ENCODE measurements around the gene WBP1. TPM values are rescaled to one million over a fixed set of nuclear protein-coding genes. Genes with fewer than 3 reads are reported as not detected.

Gene WBP1
- total RNA-seq, 1 experiment from 2014 or later: 66.0 TPM

DNA sequence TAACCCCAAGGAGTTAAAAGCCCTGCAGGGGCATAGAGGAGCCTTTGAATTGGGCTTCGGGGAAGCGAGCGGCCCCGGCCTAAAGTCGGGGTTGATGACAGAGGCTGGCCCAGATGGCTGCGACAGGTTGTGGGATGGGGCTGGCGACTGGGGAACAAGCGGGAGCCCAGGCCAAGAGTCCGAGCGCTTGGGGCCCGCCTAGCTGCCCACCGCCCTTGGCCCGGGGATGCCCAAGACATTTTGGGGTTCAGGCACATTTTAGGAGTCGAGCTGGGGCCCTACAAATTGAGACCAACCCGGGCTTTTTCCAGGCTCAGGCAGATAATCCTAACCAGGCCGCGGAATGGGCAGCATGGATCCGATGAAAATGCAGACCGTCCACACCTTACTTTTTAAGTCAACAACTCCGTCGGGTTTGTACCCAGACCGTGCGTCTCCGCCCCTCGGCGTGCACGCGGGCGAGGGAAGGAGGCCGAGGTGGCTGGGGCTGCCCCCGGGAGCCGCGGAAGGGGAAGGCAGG is 17.0 kb upstream of the WBP1 start (continued):
- TF ChIP-seq, protein P1, sequence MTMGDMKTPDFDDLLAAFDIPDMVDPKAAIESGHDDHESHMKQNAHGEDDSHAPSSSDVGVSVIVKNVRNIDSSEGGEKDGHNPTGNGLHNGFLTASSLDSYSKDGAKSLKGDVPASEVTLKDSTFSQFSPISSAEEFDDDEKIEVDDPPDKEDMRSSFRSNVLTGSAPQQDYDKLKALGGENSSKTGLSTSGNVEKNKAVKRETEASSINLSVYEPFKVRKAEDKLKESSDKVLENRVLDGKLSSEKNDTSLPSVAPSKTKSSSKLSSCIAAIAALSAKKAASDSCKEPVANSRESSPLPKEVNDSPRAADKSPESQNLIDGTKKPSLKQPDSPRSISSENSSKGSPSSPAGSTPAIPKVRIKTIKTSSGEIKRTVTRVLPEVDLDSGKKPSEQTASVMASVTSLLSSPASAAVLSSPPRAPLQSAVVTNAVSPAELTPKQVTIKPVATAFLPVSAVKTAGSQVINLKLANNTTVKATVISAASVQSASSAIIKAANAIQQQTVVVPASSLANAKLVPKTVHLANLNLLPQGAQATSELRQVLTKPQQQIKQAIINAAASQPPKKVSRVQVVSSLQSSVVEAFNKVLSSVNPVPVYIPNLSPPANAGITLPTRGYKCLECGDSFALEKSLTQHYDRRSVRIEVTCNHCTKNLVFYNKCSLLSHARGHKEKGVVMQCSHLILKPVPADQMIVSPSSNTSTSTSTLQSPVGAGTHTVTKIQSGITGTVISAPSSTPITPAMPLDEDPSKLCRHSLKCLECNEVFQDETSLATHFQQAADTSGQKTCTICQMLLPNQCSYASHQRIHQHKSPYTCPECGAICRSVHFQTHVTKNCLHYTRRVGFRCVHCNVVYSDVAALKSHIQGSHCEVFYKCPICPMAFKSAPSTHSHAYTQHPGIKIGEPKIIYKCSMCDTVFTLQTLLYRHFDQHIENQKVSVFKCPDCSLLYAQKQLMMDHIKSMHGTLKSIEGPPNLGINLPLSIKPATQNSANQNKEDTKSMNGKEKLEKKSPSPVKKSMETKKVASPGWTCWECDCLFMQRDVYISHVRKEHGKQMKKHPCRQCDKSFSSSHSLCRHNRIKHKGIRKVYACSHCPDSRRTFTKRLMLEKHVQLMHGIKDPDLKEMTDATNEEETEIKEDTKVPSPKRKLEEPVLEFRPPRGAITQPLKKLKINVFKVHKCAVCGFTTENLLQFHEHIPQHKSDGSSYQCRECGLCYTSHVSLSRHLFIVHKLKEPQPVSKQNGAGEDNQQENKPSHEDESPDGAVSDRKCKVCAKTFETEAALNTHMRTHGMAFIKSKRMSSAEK (CRISPR knock-in tag; IDR thresholded peaks at IDR 0.05; ENCODE audit: borderline replicate concordance): no peak
- TF ChIP-seq, protein P2, sequence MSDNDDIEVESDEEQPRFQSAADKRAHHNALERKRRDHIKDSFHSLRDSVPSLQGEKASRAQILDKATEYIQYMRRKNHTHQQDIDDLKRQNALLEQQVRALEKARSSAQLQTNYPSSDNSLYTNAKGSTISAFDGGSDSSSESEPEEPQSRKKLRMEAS (CRISPR knock-in tag; IDR thresholded peaks at IDR 0.05): no peak
- TF ChIP-seq SP1 (CRISPR knock-in tag; conservative IDR thresholded peaks at IDR 0.05) (no peak; the same call in 1 of the 2 replicates), NFATC4 (CRISPR knock-in tag; IDR thresholded peaks at IDR 0.05) (no peak)

DNA sequence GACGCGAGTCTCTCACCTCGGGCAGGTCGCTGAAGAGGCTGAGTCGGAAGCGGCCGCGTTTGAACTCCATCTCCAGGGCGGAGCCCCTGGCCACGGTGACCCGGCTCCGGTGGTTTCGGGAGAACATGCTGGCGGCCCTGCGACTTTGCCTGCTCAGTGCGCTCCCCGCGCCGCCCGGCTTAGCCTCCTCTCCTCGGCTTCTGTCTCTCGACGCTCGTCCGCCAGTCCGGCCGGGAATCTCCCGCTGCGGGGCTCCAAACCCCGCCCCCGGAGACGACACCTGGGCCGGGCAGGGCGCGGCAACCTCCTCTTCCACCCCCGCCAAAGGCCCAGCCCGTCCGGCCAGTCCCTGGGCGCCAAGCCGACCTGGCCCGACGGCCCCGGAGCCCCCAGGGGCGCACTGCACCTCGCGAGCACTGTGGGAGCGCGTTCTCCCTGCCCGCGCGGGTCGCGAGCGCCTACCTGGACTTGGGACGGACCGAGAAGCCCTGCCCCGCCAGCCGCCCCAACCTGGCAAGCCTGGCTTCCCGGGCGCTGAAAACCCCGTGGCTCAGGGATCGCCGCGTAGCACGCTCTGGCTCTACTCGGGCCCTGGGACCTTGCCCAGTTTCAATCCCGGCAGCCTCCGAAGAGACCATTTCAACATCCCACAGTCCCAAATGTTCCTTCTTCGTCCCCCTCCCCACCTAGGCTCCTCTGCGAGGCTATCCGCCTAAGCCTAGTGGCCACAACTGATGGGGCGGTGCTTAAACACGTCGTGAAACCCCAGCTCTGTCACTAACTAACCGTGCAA is 16.4 kb upstream of the WBP1 start, which contains the start of gene RTKN:
RTKN (minus strand) TSS at position 248 of the 793 bp plus-strand sequence; CDS start at position 127, 121 bp downstream.
- peaks cover 12% of the 10 kb centered on the region for H3K27me3 Mint-ChIP-seq (ENCODE audit: low read depth)
- CTCF ChIA-PET: interaction anchor here (0.6 to 2.0 kb wide), 5 partner anchors 10 to 192 kb away, joined by 3 to 5 read pairs (median 4); partner anchors contain the start of genes CCDC142, INO80B, TTC31 and WBP1
- H3K9me3 Mint-ChIP-seq: no peaks in the 10 kb centered on the region
- peak within 1 kb of the TSS; percentile 99 for H3K4me3 Mint-ChIP-seq
- peak; percentile 50 for ATAC-seq
- POLR2A ChIA-PET: interaction anchor here (0.7 to 2.5 kb wide), 5 partner anchors 15 to 51 kb away, joined by 3 to 29 read pairs (median 4); partner anchors contain the start of gene WBP1
- H3K4me1 Mint-ChIP-seq: peaks cover 40% of the 10 kb centered on the region
- peak; percentile 88 for DNase-seq (ENCODE audit: low spot score)
- peak within 1 kb of the TSS; percentile 100 for H3K27ac Mint-ChIP-seq
- no peaks in the 10 kb centered on the region for H3K36me3 Mint-ChIP-seq
- TF ChIP-seq CREM (CRISPR knock-in tag; IDR thresholded peaks at IDR 0.05) (0 out of 2 replicates have a peak, but pooled peaks have one; percentile 59), ZNF423 (CRISPR knock-in tag; IDR thresholded peaks at IDR 0.05) (0 out of 2 replicates have a peak, but pooled peaks have one; percentile 17), NFE2L1 (CRISPR knock-in tag; IDR thresholded peaks at IDR 0.05) (peak; percentile 47; the same call in 1 of the 2 replicates), RELA (CRISPR knock-in tag; IDR thresholded peaks at IDR 0.05; ENCODE audit: borderline replicate concordance) (no peak), ZNF416 (CRISPR knock-in tag; IDR thresholded peaks at IDR 0.05) (0 out of 2 replicates have a peak, but pooled peaks have one; percentile 22), SMAD4 (CRISPR knock-in tag; IDR thresholded peaks at IDR 0.05) (no peak), PRRX2 (CRISPR knock-in tag; IDR thresholded peaks at IDR 0.05) (no peak), NR2C2 (CRISPR knock-in tag; IDR thresholded peaks at IDR 0.05) (no peak)
- TF ChIP-seq, protein P3, sequence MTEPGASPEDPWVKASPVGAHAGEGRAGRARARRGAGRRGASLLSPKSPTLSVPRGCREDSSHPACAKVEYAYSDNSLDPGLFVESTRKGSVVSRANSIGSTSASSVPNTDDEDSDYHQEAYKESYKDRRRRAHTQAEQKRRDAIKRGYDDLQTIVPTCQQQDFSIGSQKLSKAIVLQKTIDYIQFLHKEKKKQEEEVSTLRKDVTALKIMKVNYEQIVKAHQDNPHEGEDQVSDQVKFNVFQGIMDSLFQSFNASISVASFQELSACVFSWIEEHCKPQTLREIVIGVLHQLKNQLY (CRISPR knock-in tag; IDR thresholded peaks at IDR 0.05): no peak
- TF ChIP-seq, protein P1 (CRISPR knock-in tag; IDR thresholded peaks at IDR 0.05; ENCODE audit: borderline replicate concordance): no peak
- TF ChIP-seq, protein P4, sequence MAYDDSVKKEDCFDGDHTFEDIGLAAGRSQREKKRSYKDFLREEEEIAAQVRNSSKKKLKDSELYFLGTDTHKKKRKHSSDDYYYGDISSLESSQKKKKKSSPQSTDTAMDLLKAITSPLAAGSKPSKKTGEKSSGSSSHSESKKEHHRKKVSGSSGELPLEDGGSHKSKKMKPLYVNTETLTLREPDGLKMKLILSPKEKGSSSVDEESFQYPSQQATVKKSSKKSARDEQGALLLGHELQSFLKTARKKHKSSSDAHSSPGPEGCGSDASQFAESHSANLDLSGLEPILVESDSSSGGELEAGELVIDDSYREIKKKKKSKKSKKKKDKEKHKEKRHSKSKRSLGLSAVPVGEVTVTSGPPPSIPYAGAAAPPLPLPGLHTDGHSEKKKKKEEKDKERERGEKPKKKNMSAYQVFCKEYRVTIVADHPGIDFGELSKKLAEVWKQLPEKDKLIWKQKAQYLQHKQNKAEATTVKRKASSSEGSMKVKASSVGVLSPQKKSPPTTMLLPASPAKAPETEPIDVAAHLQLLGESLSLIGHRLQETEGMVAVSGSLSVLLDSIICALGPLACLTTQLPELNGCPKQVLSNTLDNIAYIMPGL (CRISPR knock-in tag; IDR thresholded peaks at IDR 0.05): peak; percentile 95
- TF ChIP-seq, protein P5, sequence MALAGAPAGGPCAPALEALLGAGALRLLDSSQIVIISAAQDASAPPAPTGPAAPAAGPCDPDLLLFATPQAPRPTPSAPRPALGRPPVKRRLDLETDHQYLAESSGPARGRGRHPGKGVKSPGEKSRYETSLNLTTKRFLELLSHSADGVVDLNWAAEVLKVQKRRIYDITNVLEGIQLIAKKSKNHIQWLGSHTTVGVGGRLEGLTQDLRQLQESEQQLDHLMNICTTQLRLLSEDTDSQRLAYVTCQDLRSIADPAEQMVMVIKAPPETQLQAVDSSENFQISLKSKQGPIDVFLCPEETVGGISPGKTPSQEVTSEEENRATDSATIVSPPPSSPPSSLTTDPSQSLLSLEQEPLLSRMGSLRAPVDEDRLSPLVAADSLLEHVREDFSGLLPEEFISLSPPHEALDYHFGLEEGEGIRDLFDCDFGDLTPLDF (CRISPR knock-in tag; IDR thresholded peaks at IDR 0.05): 0 out of 2 replicates have a peak, but pooled peaks have one; percentile 18
- TF ChIP-seq, protein P6, sequence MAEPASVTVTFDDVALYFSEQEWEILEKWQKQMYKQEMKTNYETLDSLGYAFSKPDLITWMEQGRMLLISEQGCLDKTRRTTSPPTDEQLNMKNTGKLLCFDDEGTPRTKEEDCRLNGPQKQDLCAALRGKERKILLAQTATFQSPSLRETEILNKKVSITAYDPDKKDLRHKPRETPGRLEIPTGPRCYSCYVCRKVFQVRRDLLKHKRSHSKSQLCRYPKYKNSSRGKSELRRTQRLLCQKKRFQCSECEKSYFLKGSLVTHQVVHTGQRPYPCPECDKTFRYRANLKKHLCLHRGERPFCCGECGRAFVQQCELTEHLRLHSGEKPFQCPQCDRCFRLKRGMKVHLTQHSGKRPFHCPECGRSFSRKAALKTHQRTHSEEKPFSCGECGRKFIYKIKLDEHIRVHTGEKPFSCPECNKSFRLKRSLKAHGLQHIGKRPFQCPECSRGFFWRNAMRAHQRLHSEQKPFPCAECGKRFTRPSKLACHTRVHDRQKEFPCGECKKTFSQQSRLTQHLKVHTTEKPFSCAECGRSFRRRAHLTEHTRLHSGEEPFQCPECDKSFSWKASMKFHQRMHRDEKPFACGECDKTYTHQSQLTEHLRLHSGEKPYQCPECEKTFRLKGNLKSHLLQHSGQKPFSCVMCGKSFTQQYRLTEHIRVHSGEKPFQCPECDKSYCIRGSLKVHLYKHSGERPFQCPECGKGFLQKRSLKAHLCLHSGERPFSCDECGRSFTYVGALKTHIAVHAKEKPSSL (CRISPR knock-in tag; conservative IDR thresholded peaks at IDR 0.05): no peak
